Hepatocyte (in vitro differentiated cells): ENCODE measurements around the gene TTC28. TPM values are rescaled to one million over a fixed set of nuclear protein-coding genes. Genes with fewer than 3 reads are reported as not detected.

ENCODE experiments used
- DNase-seq: peaks from one replicate; pipeline ENCODE4 v3.0.0-alpha.2; 2016; ENCODE audit warnings: low spot score
- H2AFZ ChIP-seq: fragments of 200-600 bp; sonication (generic); 2 replicates; pipeline ENCODE4 v1.6.0; 2016; ENCODE audit warnings: antibody characterized with exemption, mild to moderate bottlenecking
- H3K27ac ChIP-seq: fragments of 200-600 bp; sonication (generic); 2 replicates; pipeline ENCODE4 v1.5.1; 2016; ENCODE audit warnings: mild to moderate bottlenecking
- H3K27me3 ChIP-seq: fragments of 200-600 bp; sonication (generic); 2 replicates; pipeline ENCODE4 v1.6.1; 2016
- H3K36me3 ChIP-seq: fragments of 200-600 bp; sonication (generic); replicated peaks from 2 replicates; pipeline ENCODE4 v1.5.1; 2016; ENCODE audit warnings: low read depth; ENCODE audit not compliant: insufficient read depth
- H3K4me1 ChIP-seq: fragments of 200-600 bp; sonication (generic); 2 replicates; pipeline ENCODE4 v1.5.1; 2016; ENCODE audit warnings: mild to moderate bottlenecking, moderate library complexity; ENCODE audit not compliant: insufficient read depth
- H3K4me2 ChIP-seq: fragments of 200-600 bp; sonication (generic); 2 replicates; pipeline ENCODE4 v1.6.0; 2016
- H3K4me3 ChIP-seq: fragments of 200-600 bp; sonication (generic); 2 replicates; pipeline ENCODE4 v1.5.1; 2016; ENCODE audit warnings: mild to moderate bottlenecking
- H3K79me2 ChIP-seq: fragments of 200-600 bp; sonication (generic); 2 replicates; pipeline ENCODE4 v1.6.0; 2017; ENCODE audit warnings: mild to moderate bottlenecking
- H3K9me2 ChIP-seq: fragments of 200-600 bp; sonication (generic); replicated peaks from 2 replicates; pipeline ENCODE4 v1.6.0; 2017; ENCODE audit warnings: mild to moderate bottlenecking; ENCODE audit not compliant: insufficient read depth
- H3K9me3 ChIP-seq: fragments of 200-600 bp; sonication (generic); 2 replicates; pipeline ENCODE4 v1.5.1; 2016; ENCODE audit warnings: low read depth, mild to moderate bottlenecking
- H4K20me1 ChIP-seq: fragments of 200-600 bp; sonication (generic); 2 replicates; pipeline ENCODE4 v1.6.0; 2016; ENCODE audit warnings: mild to moderate bottlenecking; ENCODE audit not compliant: insufficient read depth, poor library complexity, severe bottlenecking
- EZH2 ChIP-seq: fragments of 200-600 bp; sonication (generic); IDR thresholded peaks from 2 replicates; pipeline ENCODE4 v1.6.1; 2016; ENCODE audit warnings: antibody characterized with exemption, mild to moderate bottlenecking, borderline replicate concordance
- EZH2phosphoT487 ChIP-seq: fragments of 200-600 bp; sonication (generic); IDR thresholded peaks from one replicate; pipeline ENCODE4 v1.6.1; 2018; ENCODE audit warnings: antibody characterized with exemption, mild to moderate bottlenecking, low read depth, moderate library complexity; ENCODE audit not compliant: unreplicated experiment, severe bottlenecking
- WGBS: methylation state at CpG from one replicate; pipeline ENCODE4 v1.1.6; 2016; ENCODE audit warnings: low lambda C conversion rate; ENCODE audit errors: missing lambda C conversion rate; 5-methylcytosine and 5-hydroxymethylcytosine counted together
- polyA plus RNA-seq: library from polyadenylated mRNA; unstranded; fragments of >200 nt; fragmentation: Nextera tagmentation; extraction: Ambion mirVana; gene quantifications from 2 replicates; pipeline ENCODE4 v1.2.1, GENCODE V29; 2016
- total RNA-seq: library from RNA; depleted of rRNA; stranded (reverse); fragments of >200 nt; gene quantifications from 2 replicates; pipeline ENCODE4 v1.2.3, GENCODE V29; 2014
- TF ChIP-seq, protein P1 (sequence below): fragments of 200-600 bp; sonication (generic); IDR thresholded peaks from 2 replicates; pipeline ENCODE4 v1.5.1; 2016; ENCODE audit warnings: antibody characterized with exemption, mild to moderate bottlenecking; ENCODE audit not compliant: poor library complexity

Gene TTC28
- total and polyA plus RNA-seq, 2 experiments from 2014 or later = 14.7 to 30.4 TPM

DNA sequence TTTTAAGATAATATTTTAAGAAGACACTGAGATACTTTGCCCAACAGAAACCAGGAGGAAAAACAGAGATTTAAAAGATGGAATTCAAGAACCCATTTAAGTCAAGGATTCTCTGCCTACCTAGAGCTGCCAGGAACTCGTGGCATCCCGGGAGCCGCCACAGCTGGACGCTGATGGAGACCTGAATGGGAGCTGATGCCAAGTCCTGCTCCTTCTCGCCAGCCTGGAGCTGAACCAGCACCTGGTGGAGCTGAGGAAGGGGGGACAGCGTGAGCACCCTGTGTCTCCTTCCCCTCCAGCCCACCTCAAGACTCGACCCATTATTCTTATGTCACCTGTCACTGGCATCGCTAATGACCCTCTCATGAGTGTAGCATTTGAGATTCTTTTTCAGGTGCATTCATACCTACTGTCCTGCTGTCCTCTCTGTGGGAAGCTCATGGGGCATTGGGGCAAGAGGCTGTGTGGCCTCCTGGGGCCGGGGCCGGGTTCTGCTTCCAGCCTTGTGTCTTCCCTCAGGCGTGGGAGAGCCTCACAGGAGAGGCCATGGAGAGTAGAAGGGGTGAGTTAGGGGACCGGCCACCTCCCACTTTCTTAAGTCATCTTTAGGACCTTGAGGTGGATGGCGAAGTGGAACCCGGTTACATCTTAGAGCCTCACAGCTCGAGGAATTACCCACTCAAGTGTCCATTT lies 689.7 kb downstream of the TTC28 start:
- TF ChIP-seq, protein P1, sequence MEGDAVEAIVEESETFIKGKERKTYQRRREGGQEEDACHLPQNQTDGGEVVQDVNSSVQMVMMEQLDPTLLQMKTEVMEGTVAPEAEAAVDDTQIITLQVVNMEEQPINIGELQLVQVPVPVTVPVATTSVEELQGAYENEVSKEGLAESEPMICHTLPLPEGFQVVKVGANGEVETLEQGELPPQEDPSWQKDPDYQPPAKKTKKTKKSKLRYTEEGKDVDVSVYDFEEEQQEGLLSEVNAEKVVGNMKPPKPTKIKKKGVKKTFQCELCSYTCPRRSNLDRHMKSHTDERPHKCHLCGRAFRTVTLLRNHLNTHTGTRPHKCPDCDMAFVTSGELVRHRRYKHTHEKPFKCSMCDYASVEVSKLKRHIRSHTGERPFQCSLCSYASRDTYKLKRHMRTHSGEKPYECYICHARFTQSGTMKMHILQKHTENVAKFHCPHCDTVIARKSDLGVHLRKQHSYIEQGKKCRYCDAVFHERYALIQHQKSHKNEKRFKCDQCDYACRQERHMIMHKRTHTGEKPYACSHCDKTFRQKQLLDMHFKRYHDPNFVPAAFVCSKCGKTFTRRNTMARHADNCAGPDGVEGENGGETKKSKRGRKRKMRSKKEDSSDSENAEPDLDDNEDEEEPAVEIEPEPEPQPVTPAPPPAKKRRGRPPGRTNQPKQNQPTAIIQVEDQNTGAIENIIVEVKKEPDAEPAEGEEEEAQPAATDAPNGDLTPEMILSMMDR = no peak
- TF ChIP-seq EZH2 = no peak
- TF ChIP-seq EZH2phosphoT487 = no peak
- Histone ChIP-seq H3K9me2 (no peaks in the 10 kb centered on the region), H3K4me1 (no peaks in the 10 kb centered on the region), H3K4me2 (no peak overlapping the region), H3K79me2 (no peaks in the 10 kb centered on the region), H3K9me3 (no peaks in the 10 kb centered on the region), H3K36me3 (no peaks in the 10 kb centered on the region), H3K4me3 (no peak overlapping the region), H3K27me3 (no peaks in the 10 kb centered on the region), H4K20me1 (no peaks in the 10 kb centered on the region), H2AFZ (no peak overlapping the region), H3K27ac (no peak overlapping the region)
- DNase-seq = no peak
- WGBS = 96% methylated on average over 15 of the region's 15 CpGs

DNA sequence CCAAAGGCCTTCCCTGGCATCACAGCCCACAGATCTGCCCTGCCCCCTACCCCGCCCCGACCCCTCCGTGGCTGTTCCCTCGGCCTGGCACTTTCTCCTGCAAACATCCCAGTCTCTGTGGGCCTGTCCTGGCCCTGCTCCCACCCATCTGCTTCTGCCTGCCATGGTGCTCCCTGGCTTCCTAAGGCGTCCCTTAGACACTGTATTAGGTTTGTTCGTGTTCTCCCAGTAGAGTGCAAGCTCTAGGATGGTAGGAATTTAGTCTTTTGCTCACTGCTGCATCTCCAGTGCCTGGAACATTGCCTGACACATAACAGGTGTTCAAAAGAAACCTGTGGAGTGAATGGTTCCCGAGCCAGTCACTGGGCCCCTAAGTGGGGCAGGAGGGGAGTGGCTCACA lies 690.9 kb downstream of the TTC28 start:
- DNase-seq = no peak
- Histone ChIP-seq H3K9me2 (no peaks in the 10 kb centered on the region), H3K9me3 (no peaks in the 10 kb centered on the region), H3K27ac (no peak overlapping the region), H3K36me3 (no peaks in the 10 kb centered on the region), H4K20me1 (no peaks in the 10 kb centered on the region), H3K4me2 (no peak overlapping the region), H3K4me3 (no peak overlapping the region), H3K4me1 (no peaks in the 10 kb centered on the region), H3K27me3 (no peaks in the 10 kb centered on the region), H2AFZ (no peak overlapping the region), H3K79me2 (no peaks in the 10 kb centered on the region)
- no peak for TF ChIP-seq EZH2phosphoT487
- TF ChIP-seq EZH2 = no peak
- TF ChIP-seq, protein P1 = no peak
- WGBS = 97% methylated on average over 3 of the region's 7 CpGs

DNA sequence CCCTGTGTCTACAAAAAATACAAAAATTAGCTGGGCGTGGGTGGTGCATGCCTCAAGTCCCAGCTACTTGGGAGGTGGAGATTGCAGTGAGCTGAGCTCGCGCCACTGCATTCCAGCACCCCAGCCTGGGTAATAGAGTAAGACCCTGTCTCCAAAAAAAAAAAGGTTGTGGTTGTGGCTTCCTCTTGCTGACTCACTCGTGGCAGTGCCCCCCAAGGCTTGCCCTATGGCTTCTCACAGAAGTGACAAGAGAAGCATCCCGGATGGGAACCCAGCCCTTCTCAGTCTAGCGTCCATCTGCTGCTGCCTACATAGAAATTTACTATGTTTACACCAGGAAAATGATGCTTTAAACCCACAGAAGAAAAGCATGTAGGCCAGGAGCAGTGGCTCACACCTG lies 692.1 kb downstream of the TTC28 start:
- H3K9me2 ChIP-seq = no peaks in the 10 kb centered on the region
- no peak overlapping the region for H3K27ac ChIP-seq
- WGBS = 74% methylated on average over 6 of the region's 6 CpGs
- H3K36me3 ChIP-seq = no peaks in the 10 kb centered on the region
- DNase-seq = no peak
- no peak overlapping the region for H3K4me3 ChIP-seq
- no peak overlapping the region for H3K4me2 ChIP-seq
- TF ChIP-seq EZH2phosphoT487 (no peak), EZH2 (no peak)
- TF ChIP-seq, protein P1 = no peak
- no peaks in the 10 kb centered on the region for H3K79me2 ChIP-seq
- no peak overlapping the region for H2AFZ ChIP-seq
- no peaks in the 10 kb centered on the region for H3K9me3 ChIP-seq
- no peaks in the 10 kb centered on the region for H4K20me1 ChIP-seq
- H3K27me3 ChIP-seq = no peaks in the 10 kb centered on the region
- H3K4me1 ChIP-seq = no peaks in the 10 kb centered on the region
